Mesodermal cell (in vitro differentiated cells): ENCODE measurements around the gene SFSWAP.

Experiments
- H3K27ac ChIP-seq: 2 replicates; pipeline ENCODE4 v1.7.0; 2013; ENCODE audit warnings: mild to moderate bottlenecking, low read depth, low read length, moderate library complexity; ENCODE audit not compliant: severe bottlenecking
- H3K36me3 ChIP-seq: 2 replicates; pipeline ENCODE4 v1.7.1; 2013; ENCODE audit warnings: mild to moderate bottlenecking, low read length, moderate library complexity; ENCODE audit not compliant: control insufficient read depth, insufficient read depth
- H3K4me1 ChIP-seq: one replicate; pipeline ENCODE4 v1.7.1; 2013; ENCODE audit warnings: mild to moderate bottlenecking, low read length; ENCODE audit not compliant: insufficient read depth, control insufficient read depth, poor library complexity, severe bottlenecking
- H3K4me3 ChIP-seq: 2 replicates; pipeline ENCODE4 v1.7.0; 2013; ENCODE audit warnings: low read length, control low read depth, mild to moderate bottlenecking; ENCODE audit not compliant: insufficient read depth, poor library complexity, severe bottlenecking; ENCODE audit errors: extremely low read depth
- H3K9me3 ChIP-seq: 2 replicates; pipeline ENCODE4 v1.7.1; 2013; ENCODE audit warnings: mild to moderate bottlenecking, low read length, moderate library complexity; ENCODE audit not compliant: control insufficient read depth
- WGBS, 2 experiments: methylation state at CpG; one replicate each; pipeline ENCODE4 v1.1.5; 2013; ENCODE audit warnings: missing lambda C conversion rate in 2 of 2; ENCODE audit not compliant: insufficient coverage in 2 of 2; 5-methylcytosine and 5-hydroxymethylcytosine counted together

Gene SFSWAP

GRCh38 chr12:131840643-131841416 lies 129.9 kb downstream of the SFSWAP start:
- no peaks in the 10 kb centered on the region for H3K4me1 ChIP-seq
- 95 to 97% methylated on average over 46 of the region's 46 CpGs for WGBS, 2 experiments
- no peaks in the 10 kb centered on the region for H3K36me3 ChIP-seq
- H3K9me3 ChIP-seq, result no peaks in the 10 kb centered on the region
- H3K27ac ChIP-seq, result no peak overlapping the region
- H3K4me3 ChIP-seq, result no peak overlapping the region

GRCh38 chr12:131841547-131841946 lies 130.7 kb downstream of the SFSWAP start:
- WGBS, 2 experiments, result 96 to 98% methylated on average over 17 to 21 of the region's 22 CpGs
- no peaks in the 10 kb centered on the region for H3K9me3 ChIP-seq
- H3K27ac ChIP-seq, result no peak overlapping the region
- H3K36me3 ChIP-seq, result no peaks in the 10 kb centered on the region
- H3K4me1 ChIP-seq, result no peaks in the 10 kb centered on the region
- no peak overlapping the region for H3K4me3 ChIP-seq

- Histone ChIP-seq H3K27ac (no peak overlapping the region), H3K36me3 (no peaks in the 10 kb centered on the region), H3K4me3 (no peak overlapping the region), H3K4me1 (no peaks in the 10 kb centered on the region), H3K9me3 (no peaks in the 10 kb centered on the region)
- 88 to 91% methylated on average over 8 to 11 of the region's 15 CpGs for WGBS, 2 experiments
Observed at GRCh38 chr12:131842169-131842568, 131.3 kb downstream of the SFSWAP start.

- 87 to 95% methylated on average over 12 to 15 of the region's 16 CpGs for WGBS, 2 experiments
- Histone ChIP-seq H3K27ac (no peak overlapping the region), H3K4me1 (no peaks in the 10 kb centered on the region), H3K4me3 (no peak overlapping the region), H3K9me3 (no peaks in the 10 kb centered on the region), H3K36me3 (no peaks in the 10 kb centered on the region)
Observed at GRCh38 chr12:131843527-131843926, 132.6 kb downstream of the SFSWAP start.

GRCh38 chr12:131844140-131844539 lies 133.2 kb downstream of the SFSWAP start:
- Histone ChIP-seq H3K4me1 (no peaks in the 10 kb centered on the region), H3K4me3 (no peak overlapping the region), H3K27ac (no peak overlapping the region), H3K9me3 (no peaks in the 10 kb centered on the region), H3K36me3 (no peaks in the 10 kb centered on the region)
- 94 to 95% methylated on average over 11 of the region's 11 CpGs for WGBS, 2 experiments

GRCh38 chr12:131844656-131845055 lies 133.8 kb downstream of the SFSWAP start:
- Histone ChIP-seq H3K4me1 (no peaks in the 10 kb centered on the region), H3K27ac (no peak overlapping the region), H3K36me3 (no peaks in the 10 kb centered on the region), H3K9me3 (no peaks in the 10 kb centered on the region), H3K4me3 (no peak overlapping the region)
- WGBS, 2 experiments, result 96 to 97% methylated on average over 23 to 25 of the region's 25 CpGs

GRCh38 chr12:131845121-131845520 lies 134.2 kb downstream of the SFSWAP start:
- no peaks in the 10 kb centered on the region for H3K4me1 ChIP-seq
- no peak overlapping the region for H3K27ac ChIP-seq
- 91 to 95% methylated on average over 26 to 29 of the region's 29 CpGs for WGBS, 2 experiments
- no peak overlapping the region for H3K4me3 ChIP-seq
- no peaks in the 10 kb centered on the region for H3K36me3 ChIP-seq
- H3K9me3 ChIP-seq, result no peaks in the 10 kb centered on the region

GRCh38 chr12:131847456-131847855 lies 136.6 kb downstream of the SFSWAP start:
- Histone ChIP-seq H3K36me3 (no peaks in the 10 kb centered on the region), H3K27ac (no peak overlapping the region), H3K4me3 (no peak overlapping the region), H3K9me3 (no peaks in the 10 kb centered on the region), H3K4me1 (no peaks in the 10 kb centered on the region)
- 88 to 92% methylated on average over 9 to 10 of the region's 10 CpGs for WGBS, 2 experiments

GRCh38 chr12:131848753-131849152 lies 137.9 kb downstream of the SFSWAP start:
- no peaks in the 10 kb centered on the region for H3K36me3 ChIP-seq
- H3K4me1 ChIP-seq, result no peaks in the 10 kb centered on the region
- 93% methylated on average over 22 to 24 of the region's 24 CpGs for WGBS, 2 experiments
- no peak overlapping the region for H3K4me3 ChIP-seq
- no peak overlapping the region for H3K27ac ChIP-seq
- H3K9me3 ChIP-seq, result no peaks in the 10 kb centered on the region
